Measurements from ENCODE around the gene GDPD5. TPM values are rescaled to one million over a fixed set of nuclear protein-coding genes. Genes with fewer than 3 reads are reported as not detected.

Gene GDPD5
- total and polyA plus RNA-seq, 11 donors: 2.0 to 12.5 (median 4.9) TPM

DNA sequence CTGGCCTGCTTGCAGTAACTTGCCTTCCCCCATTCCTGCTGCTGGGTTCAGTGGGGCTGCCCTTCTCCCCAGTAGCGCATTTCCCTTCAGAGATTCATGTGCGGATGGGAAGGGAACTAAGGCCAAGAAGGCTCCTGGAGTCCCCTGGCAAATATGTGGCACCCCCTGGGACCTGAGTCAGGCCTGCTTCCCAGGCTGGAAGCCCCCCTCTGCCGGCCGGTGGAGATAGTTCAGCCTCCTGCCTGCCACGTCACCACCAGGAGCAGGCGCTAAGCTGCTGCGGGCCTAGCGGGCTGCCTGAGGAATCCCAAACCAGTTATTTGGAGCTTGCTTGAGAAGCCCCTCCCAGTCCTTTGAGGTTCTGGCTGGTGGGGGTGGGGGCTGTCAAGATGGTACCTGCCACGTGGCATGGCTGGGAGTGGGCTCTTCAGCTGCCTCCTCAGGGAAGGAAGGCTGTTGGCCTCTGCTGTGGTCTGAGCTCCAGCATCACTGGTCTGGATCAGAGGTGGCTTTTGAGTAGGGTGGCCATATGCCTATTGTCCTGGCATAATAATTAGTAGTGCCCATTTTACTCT, 38.3 kb upstream of the GDPD5 start:
- DNase-seq (peak; percentile 76 to 85 (median 78)), ATAC-seq (peak in 3 of 4 donors; percentile 7 to 44 (median 28))
- Histone ChIP-seq H3K4me3 (peak overlapping the region; percentile 46 to 98 (median 86)), H3K27ac (peak overlapping the region; percentile 93 to 100 (median 99)), H3K27me3 (no peaks in the 10 kb centered on the region), H3K4me1 (peaks cover 9 to 89% (median 73%) of the 10 kb centered on the region in 12 donors), H3K36me3 (peaks cover 6 to 44% (median 35%) of the 10 kb centered on the region in 9 donors), H3K9me3 (no peaks in the 10 kb centered on the region)
- TF ChIP-seq, protein P1, sequence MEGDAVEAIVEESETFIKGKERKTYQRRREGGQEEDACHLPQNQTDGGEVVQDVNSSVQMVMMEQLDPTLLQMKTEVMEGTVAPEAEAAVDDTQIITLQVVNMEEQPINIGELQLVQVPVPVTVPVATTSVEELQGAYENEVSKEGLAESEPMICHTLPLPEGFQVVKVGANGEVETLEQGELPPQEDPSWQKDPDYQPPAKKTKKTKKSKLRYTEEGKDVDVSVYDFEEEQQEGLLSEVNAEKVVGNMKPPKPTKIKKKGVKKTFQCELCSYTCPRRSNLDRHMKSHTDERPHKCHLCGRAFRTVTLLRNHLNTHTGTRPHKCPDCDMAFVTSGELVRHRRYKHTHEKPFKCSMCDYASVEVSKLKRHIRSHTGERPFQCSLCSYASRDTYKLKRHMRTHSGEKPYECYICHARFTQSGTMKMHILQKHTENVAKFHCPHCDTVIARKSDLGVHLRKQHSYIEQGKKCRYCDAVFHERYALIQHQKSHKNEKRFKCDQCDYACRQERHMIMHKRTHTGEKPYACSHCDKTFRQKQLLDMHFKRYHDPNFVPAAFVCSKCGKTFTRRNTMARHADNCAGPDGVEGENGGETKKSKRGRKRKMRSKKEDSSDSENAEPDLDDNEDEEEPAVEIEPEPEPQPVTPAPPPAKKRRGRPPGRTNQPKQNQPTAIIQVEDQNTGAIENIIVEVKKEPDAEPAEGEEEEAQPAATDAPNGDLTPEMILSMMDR (IDR thresholded peaks at IDR 0.05): peak; percentile 28 to 67 (median 44)
- no peak for TF ChIP-seq POLR2A (IDR thresholded peaks at IDR 0.05)
- WGBS, 4 donors: 8 to 17% (median 13%) methylated on average over 8 to 9 of the region's 9 CpGs
- intact Hi-C loops (cut with DNase I): no loop called here

DNA sequence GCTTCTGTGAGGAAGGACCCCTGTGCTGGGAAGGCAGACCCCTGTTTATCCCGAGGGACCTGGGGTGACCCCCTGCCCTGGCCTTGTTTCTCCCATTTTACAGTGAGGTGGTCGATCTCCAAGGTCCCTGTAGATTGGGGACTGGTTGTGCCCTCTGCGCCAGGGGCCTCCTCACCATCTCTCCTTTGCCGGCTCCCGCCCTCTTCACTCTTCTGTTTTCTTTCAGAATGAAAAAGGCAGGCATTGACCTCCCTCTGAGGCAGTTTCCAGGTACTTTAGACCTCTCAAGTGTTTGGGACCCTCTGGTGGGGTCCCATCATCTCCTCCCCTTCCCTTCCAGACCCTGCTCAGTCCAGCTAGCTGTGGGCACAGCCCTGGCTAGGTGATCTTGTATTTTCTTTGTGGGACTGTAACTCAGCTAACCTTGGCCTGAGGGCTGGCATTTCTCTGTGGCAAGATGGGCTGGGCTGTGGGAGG, 37.8 kb upstream of the GDPD5 start:
- peaks cover 12 to 90% (median 74%) of the 10 kb centered on the region in 12 donors for H3K4me1 ChIP-seq
- intact Hi-C loops (cut with DNase I): no loop called here
- no peak for DNase-seq

DNA sequence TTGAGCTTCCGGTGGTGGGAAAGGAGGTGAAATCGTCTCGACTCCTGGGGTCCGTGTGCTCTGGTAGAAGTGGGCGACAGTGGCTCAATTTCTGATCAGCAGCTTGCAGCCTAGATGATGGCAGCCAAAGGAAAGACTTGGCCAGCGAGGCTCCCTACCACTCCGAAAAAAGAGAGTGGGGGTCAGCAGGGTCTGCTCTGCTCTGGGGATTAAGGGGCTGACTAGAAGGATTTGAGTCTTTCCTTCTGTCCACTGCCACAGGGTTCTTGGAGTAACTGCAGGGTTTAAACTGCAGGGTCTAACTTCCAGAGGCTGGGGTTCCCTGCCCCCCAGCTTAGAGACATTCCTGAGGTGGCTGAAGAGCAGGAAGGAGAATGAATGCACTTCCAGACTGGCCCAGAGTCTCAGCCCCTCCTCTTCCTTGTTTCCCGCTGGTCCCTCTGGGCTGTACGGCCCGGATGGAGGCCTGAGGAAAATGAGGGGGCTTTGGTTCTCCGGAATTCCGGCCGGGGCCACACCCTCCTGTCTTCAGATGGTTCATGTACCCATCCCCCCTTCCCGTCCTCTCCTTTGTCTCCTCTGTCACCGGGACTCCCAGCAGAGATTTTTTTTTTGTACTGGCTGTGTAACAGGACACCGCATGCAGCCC, 37.2 kb upstream of the GDPD5 start:
- 1 to 6% (median 2%) methylated on average over 16 of the region's 16 CpGs for WGBS, 4 donors
- peak; percentile 63 to 81 (median 78) for DNase-seq
- H3K4me1 ChIP-seq: peaks cover 14 to 90% (median 74%) of the 10 kb centered on the region in 12 donors

More for the DNA sequence above, 37.8 kb upstream of the GDPD5 start:
- WGBS, 4 donors: 8 to 16% (median 12%) methylated on average over 5 of the region's 5 CpGs
- TF ChIP-seq POLR2A (IDR thresholded peaks at IDR 0.05): no peak
- TF ChIP-seq, protein P1 (IDR thresholded peaks at IDR 0.05): no peak
- Histone ChIP-seq H3K27ac (peak overlapping the region; percentile 93 to 100 (median 99)), H3K27me3 (no peaks in the 10 kb centered on the region), H3K36me3 (peaks cover 2 to 39% (median 30%) of the 10 kb centered on the region in 9 donors), H3K9me3 (no peaks in the 10 kb centered on the region), H3K4me3 (peak overlapping the region; percentile 46 to 98 (median 86))
- ATAC-seq: no peak

More for the DNA sequence above, 37.2 kb upstream of the GDPD5 start:
- peak overlapping the region; percentile 93 to 100 (median 99) for H3K27ac ChIP-seq
- intact Hi-C loops (cut with DNase I): loop anchor here in 1 of 10 donors (1.0 kb wide), 1 partner anchor 9 kb away; no protein-coding TSS in a partner anchor
- TF ChIP-seq, protein P1 (IDR thresholded peaks at IDR 0.05): no peak
- no peak for TF ChIP-seq POLR2A (IDR thresholded peaks at IDR 0.05)
- peak overlapping the region; percentile 46 to 98 (median 86) for H3K4me3 ChIP-seq
- H3K27me3 ChIP-seq: no peaks in the 10 kb centered on the region
- ATAC-seq: peak; percentile 3 to 59 (median 18)
- no peaks in the 10 kb centered on the region for H3K9me3 ChIP-seq
- H3K36me3 ChIP-seq: peaks cover 2 to 33% (median 24%) of the 10 kb centered on the region in 9 donors
